ELF-1 (cell line): ENCODE results near the gene ILK.

Experiments used
- DNase-seq: peaks from one replicate; pipeline ENCODE4 v3.0.0-alpha.2; 2016; ENCODE audit warnings: low read depth, low spot score

The ILK gene

GRCh38 chr11:6655790-6656583, 52.4 kb downstream of the ILK start, which contains the start of gene DCHS1:
Gene DCHS1 (minus strand): TSS chr11:6655809. CDS start chr11:6641613, 14,196 bp downstream.
- no peak for DNase-seq

- no peak for DNase-seq
These were observed 53.0 kb downstream of the ILK start for GRCh38 chr11:6656584-6656915.

GRCh38 chr11:6656936-6657335, 53.4 kb downstream of the ILK start:
- DNase-seq: no peak

GRCh38 chr11:6657346-6657745, 53.8 kb downstream of the ILK start:
- DNase-seq: no peak

- DNase-seq: no peak
These were observed 55.1 kb downstream of the ILK start for GRCh38 chr11:6658647-6659046.
